Uterus (tissue), 4 donors: ENCODE measurements around the gene ACTRT2. TPM values are rescaled to one million over a fixed set of nuclear protein-coding genes. Genes with fewer than 3 reads are reported as not detected.

ENCODE experiments used
- DNase-seq, 2 donors: peaks; one replicate each; pipeline ENCODE4 v3.0.0-alpha.2; 2019 to 2020
- H3K27ac ChIP-seq, 2 donors: fragments of 200-600 bp; sonication (generic); 1 replicate in 1 of 2; 2 replicates in 1 of 2; pipeline ENCODE4 v1.5.1; 2016 to 2018
- H3K27me3 ChIP-seq, 2 donors: fragments of 200-600 bp; sonication (generic); one replicate each; pipeline ENCODE4 v1.5.1; 2018 to 2019; ENCODE audit warnings: control low read depth in 1 of 2
- H3K36me3 ChIP-seq, 2 donors: fragments of 200-600 bp; sonication (generic); one replicate each; pipeline ENCODE4 v1.5.1; 2019; ENCODE audit warnings: control low read depth in 1 of 2
- H3K4me1 ChIP-seq, 2 donors: fragments of 200-600 bp; sonication (generic); one replicate each; pipeline ENCODE4 v1.5.1; 2018 to 2019; ENCODE audit warnings: control low read depth in 1 of 2
- H3K4me3 ChIP-seq, 2 donors: fragments of 200-600 bp; sonication (generic); 1 replicate in 1 of 2; 2 replicates in 1 of 2; pipeline ENCODE4 v1.5.1; 2018 to 2019; ENCODE audit warnings: mild to moderate bottlenecking in 1 of 2
- H3K9me3 ChIP-seq, 2 donors: fragments of 200-600 bp; sonication (generic); one replicate each; pipeline ENCODE4 v1.5.1; 2019; ENCODE audit warnings: control low read depth in 1 of 2
- CTCF ChIP-seq, 4 experiments: fragments of 200-600 bp in 2 of 4; fragments of 450-650 bp in 2 of 4; sonication (generic) in 2 of 4; IDR thresholded peaks; one replicate each; pipeline ENCODE4 v1.5.1; 2016 to 2019; ENCODE audit warnings: antibody characterized with exemption in 4 of 4, mild to moderate bottlenecking in 2 of 4, moderate library complexity in 1 of 4
- POLR2A ChIP-seq, 2 donors: fragments of 450-650 bp; IDR thresholded peaks; one replicate each; pipeline ENCODE4 v1.6.1; 2016; ENCODE audit warnings: antibody characterized with exemption in 2 of 2, mild to moderate bottlenecking in 1 of 2, moderate library complexity in 1 of 2
- intact Hi-C: fragments of 100-400 bp; cut with DNase I; formaldehyde crosslinking; loops from one replicate; pipeline ENCODE4 v1.15.1; 2023; ENCODE audit warnings: low total_unique reads
- total RNA-seq, 4 donors: library from RNA; depleted of rRNA in 3 of 4; stranded (reverse); fragments of >200 nt in 3 of 4; gene quantifications; one replicate each; pipeline versions ENCODE4 v1.1.0 to v1.2.4, GENCODE V29; 2014 to 2023
- donor health status: DM: yes; HTN: yes; CAD: no.

ACTRT2 gene
- total RNA-seq, 4 donors from 2014 or later = not detected

- Histone ChIP-seq H3K4me3 (no peak overlapping the region), H3K27me3 (no peaks in the 10 kb centered on the region), H3K27ac (no peak overlapping the region), H3K9me3 (no peaks in the 10 kb centered on the region), H3K4me1 (no peaks in the 10 kb centered on the region), H3K36me3 (no peaks in the 10 kb centered on the region)
- no peak for DNase-seq
- intact Hi-C loops = no loop called here
- TF ChIP-seq CTCF (IDR thresholded peaks at IDR 0.05) = no peak
- no peak for TF ChIP-seq POLR2A (IDR thresholded peaks at IDR 0.05)
Observed at GRCh38 chr1:3034728-3035562, 13.7 kb downstream of the ACTRT2 start.

- TF ChIP-seq CTCF (IDR thresholded peaks at IDR 0.05) = no peak
- TF ChIP-seq POLR2A (IDR thresholded peaks at IDR 0.05) = no peak
- H3K27ac ChIP-seq = no peak overlapping the region
- no peak for DNase-seq
- no peaks in the 10 kb centered on the region for H3K36me3 ChIP-seq
- H3K9me3 ChIP-seq = no peaks in the 10 kb centered on the region
- intact Hi-C loops = no loop called here
- H3K4me1 ChIP-seq = no peaks in the 10 kb centered on the region
- no peak overlapping the region for H3K4me3 ChIP-seq
- H3K27me3 ChIP-seq = no peaks in the 10 kb centered on the region
Observed at GRCh38 chr1:3035563-3036446, 14.5 kb downstream of the ACTRT2 start.

GRCh38 chr1:3036447-3037280 lies 15.4 kb downstream of the ACTRT2 start:
- Histone ChIP-seq H3K9me3 (no peaks in the 10 kb centered on the region), H3K27ac (no peak overlapping the region), H3K4me1 (no peaks in the 10 kb centered on the region), H3K27me3 (no peaks in the 10 kb centered on the region), H3K4me3 (no peak overlapping the region), H3K36me3 (no peaks in the 10 kb centered on the region)
- DNase-seq = no peak
- no peak for TF ChIP-seq CTCF (IDR thresholded peaks at IDR 0.05)
- TF ChIP-seq POLR2A (IDR thresholded peaks at IDR 0.05) = no peak
- intact Hi-C loops = no loop called here

GRCh38 chr1:3037281-3038040 lies 16.2 kb downstream of the ACTRT2 start:
- no peaks in the 10 kb centered on the region for H3K4me1 ChIP-seq
- intact Hi-C loops = no loop called here
- H3K9me3 ChIP-seq = no peaks in the 10 kb centered on the region
- H3K27ac ChIP-seq = no peak overlapping the region
- H3K4me3 ChIP-seq = no peak overlapping the region
- no peak for DNase-seq
- H3K36me3 ChIP-seq = no peaks in the 10 kb centered on the region
- H3K27me3 ChIP-seq = no peaks in the 10 kb centered on the region
- no peak for TF ChIP-seq CTCF (IDR thresholded peaks at IDR 0.05)
- TF ChIP-seq POLR2A (IDR thresholded peaks at IDR 0.05) = no peak
